Endothelial cell of umbilical vein (primary cell): ENCODE measurements around the gene MYO1G. TPM values are rescaled to one million over a fixed set of nuclear protein-coding genes. Genes with fewer than 3 reads are reported as not detected.

ENCODE experiments used
- BruUV-seq: library from RNA; stranded (reverse); fragments of 400-500 nt; replicated peaks from 2 replicates; lab custom pipeline; 2021; lab: Mats Ljungman, UMichigan
- CTCF ChIA-PET: fragments of 300-600, 350-600 bp; sonication (Branson Sonifier 250); formaldehyde crosslinking; loops from one replicate; lab custom pipeline; 2021; ENCODE audit warnings: antibody characterized with exemption, inconsistent platforms; lab: Charles Lee
- POLR2A ChIA-PET: fragments of 300-600, 350-600 bp; sonication (Branson Sonifier 250); formaldehyde crosslinking; loops from one replicate; lab custom pipeline; 2021; ENCODE audit warnings: antibody characterized with exemption, inconsistent platforms; lab: Charles Lee
- DNase-seq: peaks from one replicate; pipeline ENCODE4 v3.0.0-alpha.2; 2011; ENCODE audit warnings: low read depth, low spot score
- FAIRE-seq: peaks from 2 replicates; lab custom pipeline; 2011; peaks lifted over from hg19 to GRCh38; lab: Jason Lieb, UNC
- H2AFZ ChIP-seq: 2 replicates; pipeline ENCODE4 v1.6.0; 2012; ENCODE audit warnings: low read depth, low read length, control low read depth, inconsistent platforms
- H3K27ac ChIP-seq: 2 replicates; pipeline ENCODE4 v1.5.1; 2011; ENCODE audit warnings: low read depth, mild to moderate bottlenecking, control low read depth, low read length, moderate library complexity; ENCODE audit not compliant: insufficient read depth
- H3K27me3 ChIP-seq, 2 experiments: 2 replicates each; pipeline versions ENCODE4 v1.6.0 to v1.6.1; 2011; ENCODE audit warnings: low read length in 2 of 2, mixed read lengths in 1 of 2; ENCODE audit not compliant: control insufficient read depth in 2 of 2, insufficient read depth in 2 of 2
- H3K36me3 ChIP-seq, 2 experiments: 2 replicates in 1 of 2; 3 replicates in 1 of 2; pipeline ENCODE4 v1.5.1; 2011; ENCODE audit warnings: low read length in 2 of 2, mild to moderate bottlenecking in 1 of 2, moderate library complexity in 1 of 2; ENCODE audit not compliant: control insufficient read depth in 2 of 2, insufficient read depth in 2 of 2; ENCODE audit errors: extremely low read depth in 1 of 2
- H3K4me1 ChIP-seq: 3 replicates; pipeline ENCODE4 v1.5.1; 2011; ENCODE audit warnings: mild to moderate bottlenecking, low read length; ENCODE audit not compliant: control insufficient read depth, insufficient read depth; ENCODE audit errors: extremely low read depth
- H3K4me2 ChIP-seq: 2 replicates; pipeline ENCODE4 v1.6.1; 2011; ENCODE audit warnings: low read length, control low read depth, mixed read lengths; ENCODE audit not compliant: insufficient read depth
- H3K4me3 ChIP-seq, 3 experiments: fragments of 200-600 bp in 1 of 3; sonication (generic), shearing (Covaris generic) in 1 of 3; replicated peaks in 1 of 3; 2 replicates each; pipeline ENCODE4 v1.5.1; 2011 to 2016; ENCODE audit warnings: control low read depth in 3 of 3, low read length in 3 of 3, mild to moderate bottlenecking in 2 of 3, inconsistent platforms in 1 of 3, low read depth in 1 of 3, moderate library complexity in 1 of 3; ENCODE audit not compliant: insufficient read depth in 1 of 3
- H3K79me2 ChIP-seq: 2 replicates; pipeline ENCODE4 v1.6.0; 2012; ENCODE audit warnings: low read length, inconsistent platforms; ENCODE audit not compliant: control insufficient read depth, insufficient read depth
- H3K9ac ChIP-seq: replicated peaks from 2 replicates; pipeline ENCODE3; 2011; ENCODE audit warnings: low read length, control low read depth; ENCODE audit not compliant: insufficient read depth; ENCODE audit errors: extremely low read depth
- H3K9me1 ChIP-seq: replicated peaks from 3 replicates; pipeline ENCODE4 v1.6.0; 2011; ENCODE audit warnings: mild to moderate bottlenecking, low read length; ENCODE audit not compliant: control insufficient read depth, insufficient read depth; ENCODE audit errors: extremely low read depth
- H3K9me3 ChIP-seq: replicated peaks from 2 replicates; pipeline ENCODE4 v1.5.1; 2012; ENCODE audit warnings: low read length, inconsistent platforms; ENCODE audit not compliant: control insufficient read depth, insufficient read depth
- H4K20me1 ChIP-seq: replicated peaks from 2 replicates; pipeline ENCODE3; 2011; ENCODE audit warnings: mild to moderate bottlenecking, low read length; ENCODE audit not compliant: control insufficient read depth, insufficient read depth; ENCODE audit errors: extremely low read depth
- CTCF ChIP-seq, 2 donors: IDR thresholded peaks; 1 replicate in 1 of 2; 2 replicates in 1 of 2; pipeline ENCODE4 v1.5.1; 2011; ENCODE audit warnings: low read length in 2 of 2, mild to moderate bottlenecking in 2 of 2, moderate library complexity in 2 of 2, control low read depth in 1 of 2, inconsistent platforms in 1 of 2, low read depth in 1 of 2; ENCODE audit not compliant: insufficient read depth in 1 of 2; ENCODE audit errors: extremely low read depth in 1 of 2
- EZH2 ChIP-seq: IDR thresholded peaks from 2 replicates; pipeline ENCODE4 v1.6.1; 2012; ENCODE audit warnings: borderline replicate concordance, low read depth, mild to moderate bottlenecking, moderate library complexity, low read length, inconsistent platforms; ENCODE audit not compliant: severe bottlenecking
- GATA2 ChIP-seq: IDR thresholded peaks from 2 replicates; pipeline ENCODE4 v1.7.0; 2011; ENCODE audit warnings: low read depth, mild to moderate bottlenecking, moderate library complexity, mixed read lengths, low read length; ENCODE audit not compliant: insufficient read length, insufficient read depth
- JUN ChIP-seq: IDR thresholded peaks from 2 replicates; pipeline ENCODE4 v1.6.1; 2011; ENCODE audit warnings: borderline replicate concordance, low read depth; ENCODE audit not compliant: insufficient read length, insufficient read depth
- MAX ChIP-seq: IDR thresholded peaks from 2 replicates; pipeline ENCODE4 v1.6.1; 2011; ENCODE audit not compliant: insufficient read depth, insufficient read length
- MYC ChIP-seq: IDR thresholded peaks from one replicate; pipeline ENCODE4 v1.6.1; 2011; ENCODE audit warnings: mild to moderate bottlenecking, low read depth, low read length
- POLR2A ChIP-seq: IDR thresholded peaks from 2 replicates; pipeline ENCODE4 v1.6.1; 2012; ENCODE audit warnings: low read depth, mild to moderate bottlenecking, control low read depth, low read length
- POLR2AphosphoS5 ChIP-seq: IDR thresholded peaks from 2 replicates; pipeline ENCODE4 v1.6.1; 2012; ENCODE audit warnings: low read depth, mild to moderate bottlenecking, control low read depth, low read length, moderate library complexity; ENCODE audit not compliant: insufficient read depth
- dilution Hi-C: fragments of 300-500 bp; cut with MboI; formaldehyde crosslinking; loops from one replicate; pipeline ENCODE4 v1.15.0; 2019; ENCODE audit warnings: low sequenced_read_pairs; ENCODE audit not compliant: extremely low pct_ligation_motif_present
- intact Hi-C: fragments of 100-400 bp; cut with micrococcal nuclease; formaldehyde crosslinking; loops from one replicate; pipeline ENCODE4 v1.10.0; 2022
- polyA plus RNA-seq, 4 experiments: library from polyadenylated mRNA; depleted of rRNA in 3 of 4; stranded (reverse) in 3 of 4; unstranded in 1 of 4; fragments of >200 nt; gene quantifications; 2 replicates each; pipeline versions ENCODE4 v1.2.1 to v1.2.3, GENCODE V29; 2011 to 2012; ENCODE audit warnings: missing spikeins in 1 of 4
- total RNA-seq: library from RNA; stranded (reverse); gene quantifications from 2 replicates; pipeline ENCODE4 v1.2.3, GENCODE V29; 2021

The MYO1G gene
- total and polyA plus RNA-seq, 2 donors (not counting 3 experiments of a cell fraction or from before 2014, with no cell fraction given), result 0.11 TPM; not detected in 1

- no peaks in the 10 kb centered on the region for H3K9me3 ChIP-seq
- no peaks in the 10 kb centered on the region for H3K36me3 ChIP-seq
- H3K4me3 ChIP-seq, result no peak overlapping the region
- no TSS peak for BruUV-seq
- no peaks in the 10 kb centered on the region for H3K4me1 ChIP-seq
- no peak overlapping the region for H3K4me2 ChIP-seq
- ChIA-PET POLR2A (no interaction called here), CTCF (interaction anchor here (1.0 to 5.4 kb wide), 8 partner anchors 35 to 215 kb away, joined by 3 to 65 read pairs (median 5); partner anchors contain the start of genes H2AZ2 and PURB)
- TF ChIP-seq MAX, result no peak
- TF ChIP-seq POLR2A, result no peak
- TF ChIP-seq EZH2, result no peak
- TF ChIP-seq MYC, result no peak
- no peak for TF ChIP-seq GATA2
- no peak for TF ChIP-seq POLR2AphosphoS5
- no peak for TF ChIP-seq CTCF (IDR thresholded peaks at IDR 0.05; ENCODE audit: extremely low read depth in 1 of 2, insufficient read depth in 1 of 2, low read depth in 1 of 2, low read length in 2 of 2)
- TF ChIP-seq JUN, result no peak
- H2AFZ ChIP-seq, result no peak overlapping the region
- intact Hi-C loops (no loop called here), dilution Hi-C loops (no loop called here)
- DNase-seq (no peak), FAIRE-seq (no peak)
- no peaks in the 10 kb centered on the region for H4K20me1 ChIP-seq
- no peak overlapping the region for H3K27ac ChIP-seq
- no peaks in the 10 kb centered on the region for H3K27me3 ChIP-seq
- H3K9ac ChIP-seq, result no peak overlapping the region
- no peaks in the 10 kb centered on the region for H3K9me1 ChIP-seq
- H3K79me2 ChIP-seq, result no peaks in the 10 kb centered on the region
These were observed 58.7 kb downstream of the MYO1G start for GRCh38 chr7:44920119-44920518.
